GM19043 (cell line): Measurements from ENCODE around the gene NT5C2.
"Not testable (repeated sequence)": the region's sequence is repeated elsewhere in the genome, so short reads cannot be mapped to it uniquely, and the experiment has no call there.

Experiments
- ATAC-seq: cut with Tn5 transposase; IDR thresholded peaks from one replicate; pipeline ENCODE4 v1.9.1; 2021; ENCODE audit warnings: low read depth; ENCODE audit not compliant: unreplicated experiment

NT5C2 gene

DNA sequence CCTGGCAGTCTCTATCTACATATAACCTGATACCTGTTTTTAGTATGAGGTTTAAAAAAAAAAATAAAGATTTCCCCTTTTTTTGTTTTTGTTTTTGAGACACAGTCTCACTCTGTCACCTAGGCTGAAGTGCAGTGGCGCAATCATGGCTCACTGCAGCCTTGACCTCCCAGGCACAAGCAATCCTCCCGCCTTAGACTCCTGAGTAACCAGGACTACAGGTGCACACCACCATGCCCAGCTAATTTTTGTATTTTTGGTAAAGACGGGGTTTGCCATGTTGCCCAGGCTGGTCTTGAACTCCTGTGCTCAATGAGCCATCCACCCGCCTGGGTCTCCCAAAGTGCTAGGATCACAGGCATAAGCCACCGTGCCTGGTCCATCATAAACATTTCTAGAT, 25.5 kb downstream of the NT5C2 start:
- not testable (repeated sequence) for ATAC-seq

DNA sequence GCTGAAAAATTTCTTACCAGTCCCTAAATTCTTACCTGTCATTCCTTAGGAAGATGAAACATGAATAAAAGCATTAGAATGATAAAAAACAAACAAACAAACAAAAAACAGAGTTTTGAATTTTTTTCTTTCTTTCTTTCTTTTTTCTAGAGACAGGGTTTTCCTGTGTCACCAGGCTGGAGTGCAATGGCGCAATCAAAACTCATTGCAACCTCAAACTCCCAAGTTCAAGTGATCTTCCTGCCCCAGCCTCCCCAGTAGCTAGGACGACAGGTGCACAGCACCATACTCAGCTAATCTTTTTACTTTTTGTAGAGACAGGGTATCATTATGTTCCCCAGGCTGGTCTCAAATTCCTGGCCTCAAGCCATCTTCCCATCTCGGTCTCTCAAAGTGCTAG, 26.5 kb downstream of the NT5C2 start:
- ATAC-seq = no peak

DNA sequence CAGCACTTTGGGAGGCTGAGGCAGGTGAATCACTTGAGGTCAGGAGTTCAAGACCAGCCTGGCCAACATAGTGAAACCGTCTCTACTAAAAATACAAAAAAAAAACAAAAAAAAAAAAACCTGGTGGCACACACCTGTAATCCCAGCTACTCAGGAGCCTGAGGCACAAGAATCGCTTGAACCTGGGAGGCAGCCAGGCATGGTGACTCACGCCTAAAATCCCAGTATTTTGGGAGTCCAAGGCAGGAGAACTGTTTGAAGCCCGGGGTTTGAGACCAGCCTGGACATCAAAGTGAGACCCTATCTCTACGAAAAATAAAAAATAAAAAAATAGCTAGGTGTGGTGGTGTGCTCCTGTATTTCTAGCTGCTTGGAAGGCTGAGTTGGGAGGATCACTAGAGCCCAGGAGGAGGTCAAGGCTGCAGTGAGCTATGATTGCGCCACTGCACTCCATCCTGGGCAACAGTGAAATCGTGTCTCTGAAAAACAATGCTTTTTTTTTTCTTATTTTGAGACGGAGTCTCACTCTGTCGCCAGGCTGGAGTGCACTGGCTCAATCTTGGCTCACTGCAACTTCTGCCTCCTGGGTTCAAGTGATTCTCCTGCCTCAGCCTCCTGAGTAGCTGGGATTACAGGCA, 29.2 kb downstream of the NT5C2 start:
- ATAC-seq = not testable (repeated sequence)

DNA sequence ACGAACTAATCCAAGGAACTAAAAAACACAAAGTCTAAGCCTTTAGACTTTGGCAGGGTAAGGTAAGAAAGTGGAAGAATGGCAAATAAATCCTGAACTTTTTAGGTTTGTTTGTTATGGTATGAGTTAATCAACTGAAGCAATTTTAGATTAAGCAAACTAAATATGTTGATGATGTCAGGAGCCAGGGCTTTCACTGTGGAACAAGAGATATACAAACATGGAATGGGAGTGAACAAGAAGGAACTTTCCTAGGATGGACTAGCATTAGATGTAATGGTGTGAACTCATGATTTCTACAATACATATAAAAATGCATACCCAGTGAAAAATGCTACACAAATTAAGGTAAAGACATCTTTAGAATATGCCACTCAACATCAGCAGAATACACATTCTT, 35.8 kb downstream of the NT5C2 start:
- ATAC-seq = no peak

DNA sequence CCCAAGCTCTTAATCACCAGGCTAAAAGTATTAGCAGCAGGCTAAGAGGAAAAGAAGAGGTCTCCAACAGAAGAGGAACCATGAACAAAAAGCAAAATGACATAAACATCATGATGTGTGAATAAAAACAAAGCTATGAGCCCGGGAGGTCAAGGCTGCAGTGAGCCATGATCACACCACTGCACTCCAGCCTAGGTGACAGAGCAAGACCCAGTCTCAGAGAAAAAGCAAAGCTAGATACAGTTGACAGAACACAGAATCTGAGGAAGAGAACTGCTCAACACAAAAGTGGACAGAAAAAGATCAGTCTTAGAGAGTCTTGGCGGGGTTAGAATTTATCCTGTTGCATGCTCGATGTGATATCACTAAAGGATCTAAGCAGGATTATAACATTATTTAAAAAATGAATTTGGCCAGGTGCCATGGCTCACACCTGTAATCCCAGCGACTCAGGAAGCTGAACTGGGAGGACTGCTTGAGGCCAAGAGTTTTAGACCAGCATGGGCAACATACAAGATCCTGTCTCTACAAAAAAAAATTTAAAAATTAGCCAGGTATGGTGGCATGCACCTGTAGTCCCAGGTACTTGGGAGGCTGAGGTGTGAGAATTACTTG, 37.5 kb downstream of the NT5C2 start:
- no peak for ATAC-seq

DNA sequence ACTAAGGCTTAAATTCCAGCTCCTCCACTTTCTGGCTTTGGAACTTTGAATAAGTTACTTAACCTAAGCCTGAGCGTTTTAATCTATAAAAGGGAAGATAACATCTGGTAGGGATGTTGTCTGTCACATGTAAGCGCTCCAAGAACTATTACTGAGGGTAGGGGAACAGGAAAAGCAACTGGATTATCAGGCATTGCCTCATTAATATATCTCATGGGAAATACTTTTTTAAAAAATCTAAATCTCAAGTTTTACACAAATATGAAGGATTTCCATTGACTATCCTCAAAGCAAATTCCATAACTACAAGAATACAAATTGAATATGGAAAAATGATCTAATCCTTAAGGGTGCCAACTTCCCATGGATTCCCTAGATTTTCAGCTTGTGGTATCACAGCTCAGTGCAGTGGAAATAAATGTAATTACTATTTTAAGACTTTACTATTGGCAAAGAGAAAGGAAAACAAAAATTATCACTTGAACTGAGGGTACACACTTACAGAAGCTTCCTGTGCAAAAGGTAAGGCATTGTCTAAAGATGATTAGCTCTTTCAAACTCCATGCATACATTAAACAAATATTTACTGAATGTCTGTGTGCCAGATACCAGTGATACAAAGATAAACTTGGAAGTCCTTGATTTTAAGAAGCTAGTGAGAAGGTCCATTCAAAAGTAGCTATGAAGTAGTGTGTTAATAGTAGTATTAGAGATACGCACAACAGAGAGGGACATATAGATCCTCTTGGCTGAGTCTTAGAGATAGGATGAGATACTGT, 38.4 kb downstream of the NT5C2 start:
- ATAC-seq = no peak

DNA sequence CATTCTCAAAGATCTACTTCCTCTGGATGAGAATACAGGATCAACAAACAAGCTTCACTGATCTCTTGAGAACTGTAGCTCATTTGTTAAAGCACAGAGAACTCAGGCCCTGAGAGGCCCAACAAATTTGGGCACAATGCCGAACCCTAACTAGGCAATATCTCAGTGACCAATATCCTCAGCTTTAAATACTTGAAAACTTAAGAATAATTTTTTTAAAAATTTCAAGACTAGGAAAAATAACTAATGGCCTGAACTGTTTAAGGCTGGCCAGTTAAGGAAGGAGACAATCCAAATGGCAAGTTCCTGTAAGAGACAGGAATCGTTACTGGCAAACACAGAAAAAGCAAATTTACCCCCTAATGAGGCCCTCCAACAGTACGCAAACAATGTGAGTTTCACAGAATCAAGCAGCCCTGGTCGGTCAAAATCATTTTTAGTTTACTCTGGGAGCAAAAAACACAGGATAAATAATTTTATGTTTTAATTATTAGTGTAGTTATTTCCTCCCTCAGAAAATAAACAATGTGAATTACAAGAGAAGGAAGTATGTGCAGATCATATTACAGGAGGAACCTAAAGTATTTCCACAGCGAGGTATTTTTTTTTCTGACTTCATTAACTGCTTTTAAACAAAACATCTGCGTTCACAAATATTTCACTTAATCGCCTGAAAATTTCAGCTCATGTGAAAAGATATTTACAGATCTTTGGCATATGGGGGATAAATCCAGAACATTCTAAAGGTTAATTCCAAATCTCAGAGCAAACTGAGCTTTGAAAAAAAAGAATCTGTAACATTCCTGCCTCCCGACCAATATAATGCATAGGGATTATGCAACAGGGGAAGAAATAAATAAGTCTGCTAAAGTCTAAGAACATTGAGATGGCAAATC, 39.5 kb downstream of the NT5C2 start:
- no peak for ATAC-seq

DNA sequence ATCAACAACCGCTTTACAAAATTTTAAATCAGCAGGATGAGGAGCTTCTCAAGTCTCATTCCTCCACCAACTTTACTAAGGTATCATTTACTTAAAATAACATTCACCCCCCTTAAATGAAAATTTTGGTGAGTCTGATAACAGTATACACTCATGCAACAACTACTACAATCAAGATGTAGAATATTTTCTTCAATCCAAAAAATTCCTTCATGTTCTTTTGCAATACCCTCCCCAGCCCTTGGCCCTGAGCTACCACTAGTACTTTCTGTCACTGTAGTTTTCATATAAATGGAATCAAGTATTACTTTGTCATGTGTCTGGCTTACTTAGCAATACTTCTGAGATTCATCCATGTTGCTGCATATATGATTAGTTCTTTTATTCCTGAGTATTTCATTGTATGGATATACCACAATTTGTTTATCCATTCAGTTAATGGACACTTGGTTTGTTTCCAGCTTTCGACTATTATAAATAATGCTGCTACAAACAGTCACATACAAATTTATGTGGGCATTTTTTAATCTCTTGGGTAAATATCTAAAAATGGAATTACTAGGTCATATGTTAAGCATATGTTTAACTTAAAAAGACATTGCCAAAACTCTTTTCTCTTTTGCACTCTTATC, 43.0 kb downstream of the NT5C2 start:
- ATAC-seq = no peak

DNA sequence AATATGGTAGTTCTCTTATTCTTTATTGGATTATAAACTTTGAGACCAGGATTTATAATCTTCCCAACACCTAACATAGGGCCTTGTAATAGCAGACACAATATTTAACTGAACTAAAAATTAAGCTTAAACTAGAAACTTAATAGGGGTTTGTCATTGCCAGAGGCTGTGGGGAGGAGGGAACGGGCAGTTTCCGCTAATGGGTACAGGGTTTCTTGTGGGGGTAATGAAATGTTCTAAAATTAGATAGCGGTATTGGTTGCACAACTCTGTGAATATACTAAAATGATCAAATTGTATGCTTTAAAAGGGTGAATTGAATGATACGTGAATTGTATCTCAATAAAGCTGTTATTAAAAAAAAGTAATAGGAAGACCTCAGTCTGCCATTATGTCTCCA, 45.4 kb downstream of the NT5C2 start:
- no peak for ATAC-seq

DNA sequence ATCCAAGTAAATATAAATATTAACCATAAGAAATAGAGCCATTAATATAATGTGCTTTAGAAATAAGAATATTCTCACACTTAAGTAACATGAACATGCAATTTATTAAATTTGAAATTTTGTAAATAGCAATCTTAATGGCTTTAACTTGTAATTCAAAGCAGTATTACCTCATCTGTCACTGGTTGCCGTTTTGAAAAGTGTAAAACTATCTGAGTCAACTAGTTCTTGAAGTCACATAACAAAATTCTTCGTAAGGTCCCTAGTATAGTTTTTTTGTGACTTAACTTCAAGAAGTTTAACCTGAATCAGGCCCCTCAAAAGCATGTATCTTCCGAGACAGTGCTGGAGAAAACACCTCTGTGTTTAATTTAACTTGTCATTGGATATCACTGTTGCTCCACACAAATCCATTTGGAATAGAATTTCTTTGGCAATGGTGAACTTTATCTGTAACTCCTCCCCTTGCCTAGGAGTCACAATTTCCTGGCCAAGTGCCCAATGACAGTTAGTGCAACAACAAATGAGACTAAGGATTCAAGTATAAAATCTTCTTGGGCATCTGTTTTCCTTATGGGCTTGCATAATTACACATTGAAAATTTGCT, 47.1 kb downstream of the NT5C2 start:
- no peak for ATAC-seq

DNA sequence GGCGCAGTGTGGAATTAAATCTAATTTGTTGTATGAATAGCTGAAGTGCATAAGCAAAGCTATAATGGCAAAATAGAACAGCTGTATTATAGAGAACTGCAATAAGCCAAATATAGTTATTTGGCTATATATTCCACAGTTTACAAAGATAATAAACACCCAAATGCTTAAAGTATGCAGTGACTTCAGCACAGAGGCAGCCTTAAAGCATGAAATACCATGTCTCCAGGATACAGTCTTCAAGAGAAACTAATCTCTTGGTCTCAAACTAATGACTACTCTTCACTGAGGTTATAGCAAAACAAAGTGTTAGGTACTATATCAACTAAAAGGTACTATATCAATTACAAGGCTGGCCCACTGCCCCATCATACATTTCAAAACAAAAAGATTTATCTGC, 48.0 kb downstream of the NT5C2 start:
- no peak for ATAC-seq

DNA sequence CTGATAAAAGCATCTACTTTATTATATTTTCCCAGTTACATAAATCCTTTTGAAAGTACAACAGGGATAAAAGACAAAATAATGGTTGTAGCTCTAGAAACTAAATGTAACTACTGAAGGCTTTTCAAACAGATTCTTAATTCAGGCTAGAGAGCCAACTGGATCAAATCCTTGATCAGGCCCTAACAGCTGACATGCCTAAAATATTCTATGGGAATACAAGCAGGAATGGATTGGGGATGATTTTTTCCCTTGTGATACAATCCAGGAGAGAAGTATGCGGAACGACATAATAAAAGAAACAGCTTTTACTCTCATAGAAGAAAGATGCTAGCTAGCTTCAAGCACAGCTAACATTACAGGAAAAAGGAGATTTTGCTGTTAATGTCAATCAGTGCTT, 49.0 kb downstream of the NT5C2 start:
- no peak for ATAC-seq

DNA sequence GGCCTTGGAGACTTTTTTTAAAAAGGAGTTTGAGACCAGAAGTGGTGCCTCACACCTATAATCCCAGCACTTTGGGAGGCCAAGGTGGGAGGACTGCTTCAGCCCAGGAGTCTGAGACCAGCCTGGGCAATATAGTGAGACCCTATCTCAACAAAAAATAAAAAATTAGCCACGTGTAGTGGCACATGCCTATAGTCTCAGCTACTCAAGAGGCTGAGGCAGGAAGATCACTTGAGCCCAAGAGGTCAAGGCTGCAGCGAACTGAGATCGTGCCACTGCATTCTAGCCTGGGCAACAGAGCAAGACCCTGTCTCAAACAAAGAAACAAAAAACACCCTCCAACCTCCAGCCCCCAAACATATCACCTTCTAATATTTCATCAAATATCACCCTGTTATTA, 49.4 kb downstream of the NT5C2 start:
- ATAC-seq = not testable (repeated sequence)

DNA sequence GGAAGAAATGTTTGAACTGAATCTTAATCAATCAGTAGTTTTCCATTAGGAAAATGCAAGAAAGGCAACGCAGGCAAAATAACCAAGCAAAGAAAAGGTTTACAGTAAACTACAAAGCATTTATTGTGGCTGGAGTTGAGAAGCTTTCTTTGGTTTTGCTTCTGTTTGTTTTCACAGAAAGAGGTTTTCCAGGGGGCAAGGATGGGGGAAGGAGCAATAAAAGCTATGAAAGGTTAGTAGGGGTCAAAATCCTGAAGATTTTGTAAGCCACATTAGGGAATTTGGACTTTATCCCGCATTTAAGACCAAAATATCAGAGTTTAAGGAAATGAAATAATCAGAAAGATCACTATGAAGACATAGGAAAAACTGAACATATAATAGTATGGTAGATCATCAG, 51.1 kb downstream of the NT5C2 start:
- no peak for ATAC-seq

DNA sequence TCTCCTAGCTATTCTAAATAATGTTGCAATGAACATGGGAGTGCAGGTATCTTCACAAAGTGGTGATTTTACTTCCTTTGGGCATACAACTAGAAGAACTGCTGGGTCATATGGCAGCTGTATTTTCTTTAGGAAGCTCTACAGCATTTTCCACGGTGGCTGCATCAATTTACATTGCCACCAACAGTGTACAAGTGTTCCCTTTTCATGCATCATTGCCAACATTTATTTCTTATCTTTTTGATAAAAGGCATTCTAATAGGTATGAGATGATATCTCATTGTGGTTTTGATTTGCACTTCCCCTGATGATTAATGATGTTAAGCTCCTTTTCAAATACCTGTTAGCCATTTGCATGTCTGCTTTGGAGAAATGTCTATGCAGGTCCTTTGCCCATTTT, 52.6 kb downstream of the NT5C2 start:
- no peak for ATAC-seq

DNA sequence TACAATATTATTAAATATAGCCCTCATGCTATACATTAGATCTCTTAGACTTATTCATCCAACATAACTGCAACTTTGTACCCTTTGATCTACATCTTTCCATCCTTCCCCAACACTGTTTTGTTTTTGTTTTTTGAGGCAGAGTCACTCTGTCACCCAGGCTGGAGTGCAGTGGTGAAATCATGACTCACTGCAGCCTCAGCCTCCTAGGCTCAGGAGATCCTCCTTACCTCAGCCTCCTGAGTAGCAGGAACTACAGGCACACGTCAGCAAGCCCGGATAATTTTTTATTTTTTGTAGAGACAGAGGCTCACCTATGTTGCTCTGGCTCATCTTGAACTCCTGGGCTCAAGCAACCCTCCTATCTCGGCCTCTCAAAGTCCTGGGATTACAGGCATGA, 53.3 kb downstream of the NT5C2 start:
- ATAC-seq = no peak

DNA sequence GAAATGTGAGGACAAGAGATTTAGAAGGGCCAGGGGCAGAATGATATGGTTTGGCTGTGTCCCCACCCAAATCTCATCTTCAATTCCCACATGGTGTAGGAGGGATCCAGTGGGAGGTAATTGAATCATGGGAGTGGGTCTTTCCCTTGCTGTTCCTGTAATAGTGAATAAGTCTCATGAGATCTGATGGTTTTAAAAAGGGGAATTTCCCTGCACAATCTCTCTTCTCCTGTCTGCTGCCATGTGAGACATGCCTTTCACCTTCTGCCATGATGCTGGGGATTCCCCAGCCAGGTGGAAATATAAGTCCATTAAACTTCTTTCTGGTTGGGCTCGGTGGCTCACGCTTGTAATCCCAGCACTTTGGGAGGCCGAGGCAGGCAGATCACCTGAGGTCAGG, 57.9 kb downstream of the NT5C2 start:
- ATAC-seq = not testable (repeated sequence)

DNA sequence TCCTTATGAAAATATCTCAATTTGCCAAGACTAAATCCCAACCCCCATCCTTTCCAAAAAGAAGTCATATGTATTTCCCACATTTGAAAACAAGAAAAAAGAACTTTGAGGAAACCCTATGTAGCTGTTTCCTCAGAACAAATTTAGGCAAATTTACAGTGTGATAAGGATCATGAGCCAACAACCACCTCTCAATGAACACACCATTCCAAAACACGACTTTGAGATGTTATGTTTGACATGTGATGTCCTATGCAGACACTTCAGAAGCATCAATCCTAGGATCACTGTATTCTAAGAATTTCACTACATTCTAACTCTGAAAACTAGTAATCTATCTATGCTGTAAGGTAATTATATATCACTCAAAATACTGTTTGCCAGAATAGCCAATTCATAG, 62.2 kb downstream of the NT5C2 start:
- no peak for ATAC-seq

DNA sequence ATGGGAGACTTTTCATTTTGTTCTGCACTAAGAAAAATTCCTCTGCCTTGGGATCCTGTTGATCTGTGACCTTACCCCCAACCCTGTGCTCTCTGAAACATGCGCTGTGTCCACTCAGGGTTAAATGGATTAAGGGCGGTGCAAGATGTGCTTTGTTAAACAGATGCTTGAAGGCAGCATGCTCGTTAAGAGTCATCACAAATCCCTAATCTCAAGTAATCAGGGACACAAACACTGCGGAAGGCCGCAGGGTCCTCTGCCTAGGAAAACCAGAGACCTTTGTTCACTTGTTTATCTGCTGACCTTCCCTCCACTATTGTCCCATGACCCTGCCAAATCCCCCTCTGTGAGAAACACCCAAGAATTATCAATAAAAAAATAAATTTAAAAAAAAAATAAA, 62.9 kb downstream of the NT5C2 start:
- ATAC-seq = not testable (repeated sequence)

DNA sequence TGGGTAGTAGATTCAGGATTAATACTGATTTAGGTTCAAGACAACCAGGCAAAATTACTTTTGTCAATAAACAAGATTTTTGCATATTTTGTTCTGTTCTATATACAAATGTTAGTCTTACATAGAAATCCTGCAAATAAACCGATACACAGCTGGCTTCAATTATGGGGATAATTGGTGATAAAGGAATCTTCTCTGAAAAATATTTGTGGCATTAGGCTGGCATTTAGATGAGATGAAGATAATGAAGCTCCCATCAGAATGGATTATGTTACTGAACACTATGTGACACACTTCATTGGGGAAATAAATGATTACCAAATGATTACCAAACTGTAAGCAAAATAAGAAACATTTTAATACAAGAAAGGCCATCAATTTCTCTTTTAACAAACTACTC, 65.8 kb downstream of the NT5C2 start:
- no peak for ATAC-seq
